ENCODE measurements around the gene SPIRE1. TPM values are rescaled to one million over a fixed set of nuclear protein-coding genes. Genes with fewer than 3 reads are reported as not detected.

The SPIRE1 gene
- total and polyA plus RNA-seq, 7 experiments from 2014 or later, result 0.66 to 2.9 (median 1.3) TPM; not detected in 1

GRCh38 chr18:12699747-12700146 lies 41.8 kb upstream of the SPIRE1 start:
- Histone ChIP-seq H3K4me3 (ENCODE audit: low read length) (no peak overlapping the region), H3K9me3 (ENCODE audit: control insufficient read depth in 2 of 3, low read length in 3 of 3) (no peaks in the 10 kb centered on the region), H3K4me1 (ENCODE audit: control insufficient read depth in 2 of 2, insufficient read depth in 2 of 2, low read length in 2 of 2) (peaks cover 16 to 19% of the 10 kb centered on the region in 2 donors), H3K36me3 (ENCODE audit: control insufficient read depth in 2 of 3, insufficient read depth in 3 of 3, low read length in 3 of 3) (peaks cover 0 to 19% (median 0%) of the 10 kb centered on the region in 3 experiments), H3K27ac (ENCODE audit: low read depth, low read length) (no peak overlapping the region), H3K27me3 (ENCODE audit: control insufficient read depth in 2 of 2, insufficient read depth in 2 of 2, low read length in 2 of 2) (no peaks in the 10 kb centered on the region)
- H3K9me3 Mint-ChIP-seq, result peaks cover 0 to 2% (median 0%) of the 10 kb centered on the region in 11 donors
- CTCF ChIA-PET, result no interaction called here
- POLR2A ChIA-PET, result no interaction called here
- H3K36me3 Mint-ChIP-seq, result peaks cover 0 to 11% (median 6%) of the 10 kb centered on the region in 5 donors
- DNase-seq (no peak), ATAC-seq (no peak)
- no peaks in the 10 kb centered on the region for H3K27me3 Mint-ChIP-seq
- intact Hi-C loops (cut with micrococcal nuclease), result loop anchor here (5.0 to 10.0 kb wide), 5 partner anchors 42 to 1025 kb away; partner anchors contain the start of genes FAM210A (in 1 of the 2), IMPA2 (in 1 of the 2), RNMT (in 1 of the 2) and SPIRE1 (in 1 of the 2)
- peaks cover 27 to 45% (median 34%) of the 10 kb centered on the region in 7 donors for H3K4me1 Mint-ChIP-seq
- H3K27ac Mint-ChIP-seq, result no peak overlapping the region
- H3K4me3 Mint-ChIP-seq, result no peak overlapping the region

- H3K9me3 Mint-ChIP-seq, result peaks cover 0 to 2% (median 0%) of the 10 kb centered on the region in 11 donors
- no peaks in the 10 kb centered on the region for H3K4me1 ChIP-seq (ENCODE audit: control insufficient read depth in 2 of 2, insufficient read depth in 2 of 2, low read length in 2 of 2)
- H3K36me3 Mint-ChIP-seq, result peaks cover 3 to 26% (median 12%) of the 10 kb centered on the region in 5 donors
- intact Hi-C loops (cut with micrococcal nuclease), result no loop called here
- no peaks in the 10 kb centered on the region for H3K27me3 Mint-ChIP-seq
- ChIA-PET CTCF (no interaction called here), POLR2A (no interaction called here)
- ATAC-seq (no peak), DNase-seq (no peak)
- peak overlapping the region in 1 of 9 donors; percentile 54 for H3K27ac Mint-ChIP-seq
- H3K36me3 ChIP-seq (ENCODE audit: control insufficient read depth in 2 of 3, insufficient read depth in 3 of 3, low read length in 3 of 3), result peaks cover 0 to 13% (median 0%) of the 10 kb centered on the region in 3 experiments
- H3K27ac ChIP-seq (ENCODE audit: low read depth, low read length), result no peak overlapping the region
- H3K9me3 ChIP-seq (ENCODE audit: control insufficient read depth in 2 of 3, low read length in 3 of 3), result no peaks in the 10 kb centered on the region
- no peak overlapping the region for H3K4me3 ChIP-seq (ENCODE audit: low read length)
- no peaks in the 10 kb centered on the region for H3K27me3 ChIP-seq (ENCODE audit: control insufficient read depth in 2 of 2, insufficient read depth in 2 of 2, low read length in 2 of 2)
- H3K4me1 Mint-ChIP-seq, result peaks cover 0 to 29% (median 5%) of the 10 kb centered on the region in 7 donors
- no peak overlapping the region for H3K4me3 Mint-ChIP-seq
These were observed 36.1 kb upstream of the SPIRE1 start for GRCh38 chr18:12694032-12694431.

GRCh38 chr18:12692206-12692605 lies 34.3 kb upstream of the SPIRE1 start:
- POLR2A ChIA-PET, result no interaction called here

GRCh38 chr18:12689256-12689850 lies 31.4 kb upstream of the SPIRE1 start:
- Histone ChIP-seq H3K36me3 (ENCODE audit: control insufficient read depth in 2 of 3, insufficient read depth in 3 of 3, low read length in 3 of 3) (peaks cover 0 to 5% (median 0%) of the 10 kb centered on the region in 3 experiments), H3K4me3 (ENCODE audit: low read length) (no peak overlapping the region), H3K9me3 (ENCODE audit: control insufficient read depth in 2 of 3, low read length in 3 of 3) (no peaks in the 10 kb centered on the region), H3K4me1 (ENCODE audit: control insufficient read depth in 2 of 2, insufficient read depth in 2 of 2, low read length in 2 of 2) (no peaks in the 10 kb centered on the region), H3K27ac (ENCODE audit: low read depth, low read length) (no peak overlapping the region), H3K27me3 (ENCODE audit: control insufficient read depth in 2 of 2, insufficient read depth in 2 of 2, low read length in 2 of 2) (no peaks in the 10 kb centered on the region)
- peaks cover 3 to 15% (median 9%) of the 10 kb centered on the region in 5 donors for H3K36me3 Mint-ChIP-seq
- intact Hi-C loops (cut with micrococcal nuclease), result no loop called here
- H3K4me3 Mint-ChIP-seq, result no peak overlapping the region
- POLR2A ChIA-PET, result no interaction called here
- peaks cover 0 to 20% (median 4%) of the 10 kb centered on the region in 7 donors for H3K4me1 Mint-ChIP-seq
- H3K9me3 Mint-ChIP-seq, result no peaks in the 10 kb centered on the region
- ATAC-seq, result no peak
- H3K27ac Mint-ChIP-seq, result no peak overlapping the region
- DNase-seq, result no peak
- H3K27me3 Mint-ChIP-seq, result no peaks in the 10 kb centered on the region
- CTCF ChIA-PET, result no interaction called here

More at GRCh38 chr18:12692206-12692605, 34.3 kb upstream of the SPIRE1 start:
- Mint-ChIP-seq H3K9me3 (peaks cover 0 to 2% (median 0%) of the 10 kb centered on the region in 11 donors), H3K4me1 (peaks cover 0 to 22% (median 4%) of the 10 kb centered on the region in 7 donors), H3K4me3 (no peak overlapping the region), H3K27me3 (no peaks in the 10 kb centered on the region), H3K36me3 (peaks cover 3 to 19% (median 11%) of the 10 kb centered on the region in 5 donors), H3K27ac (peak overlapping the region in 3 of 9 donors; percentile 3 to 35 (median 14))
- no peak overlapping the region for H3K27ac ChIP-seq (ENCODE audit: low read depth, low read length)
- H3K4me3 ChIP-seq (ENCODE audit: low read length), result no peak overlapping the region
- peaks cover 0 to 5% (median 0%) of the 10 kb centered on the region in 3 experiments for H3K36me3 ChIP-seq (ENCODE audit: control insufficient read depth in 2 of 3, insufficient read depth in 3 of 3, low read length in 3 of 3)
- H3K27me3 ChIP-seq (ENCODE audit: control insufficient read depth in 2 of 2, insufficient read depth in 2 of 2, low read length in 2 of 2), result no peaks in the 10 kb centered on the region
- ATAC-seq, result no peak
- no peaks in the 10 kb centered on the region for H3K4me1 ChIP-seq (ENCODE audit: control insufficient read depth in 2 of 2, insufficient read depth in 2 of 2, low read length in 2 of 2)
- DNase-seq, result no peak
- intact Hi-C loops (cut with micrococcal nuclease), result no loop called here
- no peaks in the 10 kb centered on the region for H3K9me3 ChIP-seq (ENCODE audit: control insufficient read depth in 2 of 3, low read length in 3 of 3)
- CTCF ChIA-PET, result no interaction called here

- ATAC-seq, result no peak
- no peaks in the 10 kb centered on the region for H3K4me1 ChIP-seq (ENCODE audit: control insufficient read depth in 2 of 2, insufficient read depth in 2 of 2, low read length in 2 of 2)
- H3K27ac ChIP-seq (ENCODE audit: low read depth, low read length), result no peak overlapping the region
- POLR2A ChIA-PET, result interaction anchor here (0.6 kb wide), 1 partner anchor 306 kb away, joined by 4 read pairs; no protein-coding TSS in a partner anchor
- no peaks in the 10 kb centered on the region for H3K36me3 ChIP-seq (ENCODE audit: control insufficient read depth in 2 of 3, insufficient read depth in 3 of 3, low read length in 3 of 3)
- Mint-ChIP-seq H3K27ac (no peak overlapping the region), H3K9me3 (no peaks in the 10 kb centered on the region), H3K4me1 (peaks cover 0 to 6% (median 0%) of the 10 kb centered on the region in 7 donors), H3K36me3 (peaks cover 0 to 6% (median 0%) of the 10 kb centered on the region in 5 donors), H3K4me3 (no peak overlapping the region), H3K27me3 (no peaks in the 10 kb centered on the region)
- CTCF ChIA-PET, result no interaction called here
- no peak for DNase-seq
- H3K27me3 ChIP-seq (ENCODE audit: control insufficient read depth in 2 of 2, insufficient read depth in 2 of 2, low read length in 2 of 2), result no peaks in the 10 kb centered on the region
- intact Hi-C loops (cut with micrococcal nuclease), result no loop called here
- no peaks in the 10 kb centered on the region for H3K9me3 ChIP-seq (ENCODE audit: control insufficient read depth in 2 of 3, low read length in 3 of 3)
- no peak overlapping the region for H3K4me3 ChIP-seq (ENCODE audit: low read length)
These were observed 28.2 kb upstream of the SPIRE1 start for GRCh38 chr18:12686100-12686499.

- CTCF ChIA-PET, result no interaction called here
- Mint-ChIP-seq H3K9me3 (no peaks in the 10 kb centered on the region), H3K4me1 (peaks cover 9 to 15% (median 11%) of the 10 kb centered on the region in 7 donors), H3K27me3 (no peaks in the 10 kb centered on the region), H3K36me3 (peaks cover 3 to 22% (median 6%) of the 10 kb centered on the region in 5 donors), H3K27ac (peak overlapping the region in 8 of 9 donors; percentile 18 to 87 (median 52)), H3K4me3 (peak overlapping the region in 7 of 10 donors; percentile 2 to 64 (median 54))
- POLR2A ChIA-PET, result interaction anchor here (0.6 to 0.7 kb wide), 2 partner anchors 150 to 986 kb away, joined by 4 read pairs; no protein-coding TSS in a partner anchor
- H3K27ac ChIP-seq (ENCODE audit: low read depth, low read length), result no peak overlapping the region
- peaks cover 9 to 18% (median 12%) of the 10 kb centered on the region in 3 experiments for H3K36me3 ChIP-seq (ENCODE audit: control insufficient read depth in 2 of 3, insufficient read depth in 3 of 3, low read length in 3 of 3)
- intact Hi-C loops (cut with micrococcal nuclease), result no loop called here
- peaks cover 0 to 8% of the 10 kb centered on the region in 2 donors for H3K4me1 ChIP-seq (ENCODE audit: control insufficient read depth in 2 of 2, insufficient read depth in 2 of 2, low read length in 2 of 2)
- no peaks in the 10 kb centered on the region for H3K9me3 ChIP-seq (ENCODE audit: control insufficient read depth in 2 of 3, low read length in 3 of 3)
- no peak overlapping the region for H3K4me3 ChIP-seq (ENCODE audit: low read length)
- no peaks in the 10 kb centered on the region for H3K27me3 ChIP-seq (ENCODE audit: control insufficient read depth in 2 of 2, insufficient read depth in 2 of 2, low read length in 2 of 2)
- ATAC-seq (no peak), DNase-seq (no peak)
These were observed 21.4 kb upstream of the SPIRE1 start for GRCh38 chr18:12679183-12679786.

Data from naive thymus-derived CD4-positive, alpha-beta T cell (primary cell).